ENCODE results near the gene ADAM12. TPM values are rescaled to one million over a fixed set of nuclear protein-coding genes. Genes with fewer than 3 reads are reported as not detected.

Gene ADAM12
- total RNA-seq, 2 experiments from 2014 or later: 0.36 to 0.97 TPM

DNA sequence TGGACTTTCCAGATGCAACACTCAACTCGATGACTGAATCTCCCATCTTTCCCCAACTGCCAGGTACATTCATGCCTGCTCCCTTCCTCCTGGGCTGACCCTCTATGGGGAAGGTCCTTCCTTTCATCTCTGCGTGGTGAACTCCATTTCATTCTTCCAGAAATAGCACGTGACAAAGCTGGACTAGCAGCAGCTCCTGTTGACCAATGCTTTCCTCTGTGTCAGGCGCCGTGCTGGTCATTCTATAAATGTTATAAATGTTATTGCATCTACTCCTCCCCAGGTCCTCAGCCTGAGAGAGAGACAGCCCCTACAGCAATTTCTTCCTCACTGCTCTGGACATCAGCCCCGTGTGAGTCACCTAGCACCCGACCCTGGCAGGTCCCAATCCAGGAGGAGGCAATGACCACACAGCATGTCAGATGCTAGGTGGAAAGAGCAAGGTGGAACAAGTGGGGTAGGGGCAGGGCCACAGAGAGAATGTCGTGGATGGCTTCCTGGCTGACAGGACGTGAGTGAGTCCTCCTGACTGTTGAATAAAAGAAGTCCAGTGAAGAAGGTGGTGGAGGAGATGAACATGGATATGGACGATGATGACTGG lies 178.1 kb downstream of the ADAM12 start:
- Mint-ChIP-seq H3K4me1 (ENCODE audit: low read depth) (no peaks in the 10 kb centered on the region), H3K27me3 (no peaks in the 10 kb centered on the region), H3K27ac (no peak overlapping the region), H3K36me3 (no peaks in the 10 kb centered on the region), H3K9me3 (no peaks in the 10 kb centered on the region), H3K4me3 (no peak overlapping the region)
- ChIA-PET POLR2A (no interaction called here), CTCF (no interaction called here)
- intact Hi-C loops (cut with micrococcal nuclease): no loop called here
- no peak for DNase-seq

GRCh38 chr10:126209451-126209850 lies 178.8 kb downstream of the ADAM12 start:
- intact Hi-C loops (cut with micrococcal nuclease): no loop called here
- Mint-ChIP-seq H3K9me3 (no peaks in the 10 kb centered on the region), H3K4me1 (ENCODE audit: low read depth) (no peaks in the 10 kb centered on the region), H3K27ac (no peak overlapping the region), H3K27me3 (no peaks in the 10 kb centered on the region), H3K36me3 (no peaks in the 10 kb centered on the region), H3K4me3 (no peak overlapping the region)
- ChIA-PET POLR2A (no interaction called here), CTCF (no interaction called here)
- no peak for DNase-seq

DNA sequence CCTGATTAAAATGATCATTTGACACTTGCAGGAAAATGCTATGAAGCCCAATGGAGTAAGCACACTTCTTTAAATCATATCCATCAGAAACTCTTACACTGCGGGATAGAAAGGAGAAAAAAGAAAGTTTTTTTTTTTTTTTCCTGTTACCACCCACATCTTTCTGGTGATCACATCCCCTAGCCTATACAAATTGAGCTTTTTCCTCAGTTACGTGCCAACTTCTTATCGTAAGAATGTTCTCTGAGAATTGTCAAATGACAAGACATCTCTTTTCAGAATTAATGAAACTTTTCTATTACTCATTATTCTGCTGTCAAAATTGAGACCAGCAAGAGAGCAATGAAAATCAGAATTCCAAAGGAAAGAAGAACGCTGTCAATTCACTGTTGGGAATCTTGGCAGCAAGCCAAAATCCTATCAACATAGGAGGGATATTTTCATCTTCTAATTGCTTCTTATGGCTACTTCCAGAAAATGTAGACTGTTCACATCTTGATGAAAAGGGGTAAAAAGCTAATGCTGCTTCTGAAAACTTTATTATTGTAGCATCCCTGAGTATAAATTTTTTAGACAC lies 179.5 kb downstream of the ADAM12 start:
- H3K36me3 Mint-ChIP-seq: no peaks in the 10 kb centered on the region
- H3K4me1 Mint-ChIP-seq (ENCODE audit: low read depth): no peaks in the 10 kb centered on the region
- no peaks in the 10 kb centered on the region for H3K9me3 Mint-ChIP-seq
- CTCF ChIA-PET: interaction anchor here (0.6 kb wide), 1 partner anchor 199 kb away, joined by 3 read pairs; no protein-coding TSS in a partner anchor
- H3K27ac Mint-ChIP-seq: no peak overlapping the region
- DNase-seq: no peak
- POLR2A ChIA-PET: no interaction called here
- intact Hi-C loops (cut with micrococcal nuclease): no loop called here
- no peak overlapping the region for H3K4me3 Mint-ChIP-seq
- H3K27me3 Mint-ChIP-seq: no peaks in the 10 kb centered on the region

GRCh38 chr10:126207851-126208250 lies 180.4 kb downstream of the ADAM12 start:
- Mint-ChIP-seq H3K9me3 (no peaks in the 10 kb centered on the region), H3K4me3 (no peak overlapping the region), H3K27ac (no peak overlapping the region), H3K27me3 (no peaks in the 10 kb centered on the region), H3K36me3 (no peaks in the 10 kb centered on the region), H3K4me1 (ENCODE audit: low read depth) (no peaks in the 10 kb centered on the region)
- ChIA-PET POLR2A (no interaction called here), CTCF (no interaction called here)
- intact Hi-C loops (cut with micrococcal nuclease): no loop called here
- DNase-seq: no peak

GRCh38 chr10:126207313-126207771 lies 180.9 kb downstream of the ADAM12 start:
- intact Hi-C loops (cut with micrococcal nuclease): no loop called here
- Mint-ChIP-seq H3K27me3 (no peaks in the 10 kb centered on the region), H3K36me3 (no peaks in the 10 kb centered on the region), H3K27ac (no peak overlapping the region), H3K9me3 (no peaks in the 10 kb centered on the region), H3K4me3 (no peak overlapping the region), H3K4me1 (ENCODE audit: low read depth) (no peaks in the 10 kb centered on the region)
- DNase-seq: no peak
- ChIA-PET POLR2A (no interaction called here), CTCF (no interaction called here)

DNA sequence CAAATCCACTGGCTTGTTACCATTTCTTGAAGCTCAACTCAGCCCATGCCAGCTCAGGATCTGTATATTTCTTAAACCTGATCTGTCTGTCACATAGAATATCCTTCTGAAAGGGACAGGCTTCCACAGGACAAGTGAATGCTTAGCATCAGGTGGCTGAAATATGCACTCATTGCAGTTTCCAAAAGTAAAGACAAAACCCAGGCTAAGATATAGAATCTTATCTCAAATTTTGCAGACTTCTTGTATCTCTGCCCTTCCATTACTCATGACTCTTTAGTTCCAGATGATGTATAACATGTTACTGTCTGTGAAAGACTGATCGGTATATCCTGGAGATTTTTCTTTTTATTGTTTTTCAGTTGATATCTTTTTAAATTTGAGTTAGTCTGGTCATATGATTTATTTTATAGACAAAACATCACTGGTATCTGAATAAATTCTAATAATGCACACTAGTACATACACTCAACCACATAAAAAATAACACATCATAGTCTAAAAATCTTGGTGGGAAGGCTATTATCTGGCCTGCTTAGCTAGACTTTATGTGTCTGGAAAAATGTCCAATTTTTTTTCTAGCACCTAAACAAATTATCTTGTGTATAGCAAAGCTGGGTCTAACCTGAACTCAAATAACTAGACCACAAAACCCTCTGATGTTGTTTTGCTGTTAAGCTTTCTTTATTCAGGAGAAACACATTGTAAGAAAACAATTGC lies 182.6 kb downstream of the ADAM12 start:
- DNase-seq: no peak
- Mint-ChIP-seq H3K27me3 (no peaks in the 10 kb centered on the region), H3K4me3 (no peak overlapping the region), H3K27ac (no peak overlapping the region), H3K4me1 (ENCODE audit: low read depth) (no peaks in the 10 kb centered on the region), H3K36me3 (no peaks in the 10 kb centered on the region), H3K9me3 (peaks cover under 1% of the 10 kb centered on the region)
- intact Hi-C loops (cut with micrococcal nuclease): no loop called here
- POLR2A ChIA-PET: no interaction called here
- CTCF ChIA-PET: no interaction called here

- intact Hi-C loops (cut with micrococcal nuclease): no loop called here
- H3K4me1 Mint-ChIP-seq (ENCODE audit: low read depth): no peaks in the 10 kb centered on the region
- no peak for DNase-seq
- no peaks in the 10 kb centered on the region for H3K36me3 Mint-ChIP-seq
- no peak overlapping the region for H3K27ac Mint-ChIP-seq
- H3K9me3 Mint-ChIP-seq: peaks cover 4% of the 10 kb centered on the region
- no peaks in the 10 kb centered on the region for H3K27me3 Mint-ChIP-seq
- no peak overlapping the region for H3K4me3 Mint-ChIP-seq
- POLR2A ChIA-PET: no interaction called here
- CTCF ChIA-PET: no interaction called here
Observed at GRCh38 chr10:126204320-126204719, 184.0 kb downstream of the ADAM12 start.

DNA sequence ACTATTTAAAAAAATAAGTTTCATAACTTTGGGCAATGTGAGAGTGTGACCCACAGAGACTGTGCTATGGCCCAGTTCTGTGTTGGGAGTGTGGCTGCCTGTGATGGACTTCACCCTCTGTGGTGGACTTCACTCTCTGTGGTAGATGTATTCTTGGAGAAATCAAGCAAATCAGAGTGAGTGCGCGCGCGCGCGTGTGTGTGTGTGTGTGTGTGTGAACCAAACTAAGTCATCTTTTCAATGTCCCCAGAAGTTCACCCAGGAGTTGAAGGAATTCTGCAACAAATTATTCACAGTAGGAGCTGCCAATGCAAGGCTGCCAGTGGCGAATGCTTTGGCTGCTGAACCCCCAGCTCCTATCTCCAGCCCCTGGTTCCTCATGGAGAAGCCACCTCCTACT lies 184.5 kb downstream of the ADAM12 start:
- no peaks in the 10 kb centered on the region for H3K36me3 Mint-ChIP-seq
- no peaks in the 10 kb centered on the region for H3K4me1 Mint-ChIP-seq (ENCODE audit: low read depth)
- intact Hi-C loops (cut with micrococcal nuclease): no loop called here
- no peaks in the 10 kb centered on the region for H3K27me3 Mint-ChIP-seq
- H3K4me3 Mint-ChIP-seq: no peak overlapping the region
- DNase-seq: no peak
- POLR2A ChIA-PET: no interaction called here
- H3K27ac Mint-ChIP-seq: no peak overlapping the region
- CTCF ChIA-PET: no interaction called here
- peaks cover 4% of the 10 kb centered on the region for H3K9me3 Mint-ChIP-seq

- Mint-ChIP-seq H3K4me3 (no peak overlapping the region), H3K4me1 (ENCODE audit: low read depth) (no peaks in the 10 kb centered on the region), H3K36me3 (no peaks in the 10 kb centered on the region), H3K27me3 (no peaks in the 10 kb centered on the region), H3K27ac (no peak overlapping the region), H3K9me3 (peaks cover 4% of the 10 kb centered on the region)
- DNase-seq: no peak
- intact Hi-C loops (cut with micrococcal nuclease): no loop called here
- ChIA-PET CTCF (no interaction called here), POLR2A (no interaction called here)
Observed at GRCh38 chr10:126201603-126202002, 186.7 kb downstream of the ADAM12 start.

- DNase-seq: no peak
- no peak overlapping the region for H3K27ac Mint-ChIP-seq
- intact Hi-C loops (cut with micrococcal nuclease): no loop called here
- no peaks in the 10 kb centered on the region for H3K27me3 Mint-ChIP-seq
- no peaks in the 10 kb centered on the region for H3K4me1 Mint-ChIP-seq (ENCODE audit: low read depth)
- POLR2A ChIA-PET: no interaction called here
- peaks cover 4% of the 10 kb centered on the region for H3K9me3 Mint-ChIP-seq
- CTCF ChIA-PET: no interaction called here
- H3K36me3 Mint-ChIP-seq: no peaks in the 10 kb centered on the region
- no peak overlapping the region for H3K4me3 Mint-ChIP-seq
Observed at GRCh38 chr10:126199221-126199998, 188.9 kb downstream of the ADAM12 start.

DNA sequence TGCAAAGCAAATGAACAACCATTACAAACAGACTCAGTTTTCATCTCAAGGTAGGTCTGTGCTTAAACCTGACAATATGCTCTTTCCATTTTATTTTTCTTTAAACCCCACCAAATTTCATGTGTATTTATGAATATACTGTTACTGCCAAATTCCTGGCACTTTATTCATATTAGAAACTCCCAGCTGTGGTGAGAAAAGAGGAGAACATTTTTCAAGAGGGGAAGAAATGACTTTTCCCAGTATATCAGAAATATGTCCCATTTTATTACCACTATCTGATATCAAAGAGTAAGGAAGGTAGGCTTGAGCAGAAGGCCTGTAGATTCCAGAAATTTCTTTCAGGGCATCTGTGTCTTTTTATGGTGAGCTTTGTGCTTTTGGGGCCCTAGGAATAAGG lies 189.6 kb downstream of the ADAM12 start:
- peaks cover 4% of the 10 kb centered on the region for H3K9me3 Mint-ChIP-seq
- ChIA-PET CTCF (no interaction called here), POLR2A (no interaction called here)
- intact Hi-C loops (cut with micrococcal nuclease): no loop called here
- no peak overlapping the region for H3K27ac Mint-ChIP-seq
- H3K4me3 Mint-ChIP-seq: no peak overlapping the region
- H3K4me1 Mint-ChIP-seq (ENCODE audit: low read depth): no peaks in the 10 kb centered on the region
- H3K36me3 Mint-ChIP-seq: no peaks in the 10 kb centered on the region
- no peaks in the 10 kb centered on the region for H3K27me3 Mint-ChIP-seq
- no peak for DNase-seq

GRCh38 chr10:126197036-126197543 lies 191.2 kb downstream of the ADAM12 start:
- H3K4me3 Mint-ChIP-seq: no peak overlapping the region
- POLR2A ChIA-PET: no interaction called here
- H3K9me3 Mint-ChIP-seq: peaks cover 4% of the 10 kb centered on the region
- H3K36me3 Mint-ChIP-seq: no peaks in the 10 kb centered on the region
- H3K27me3 Mint-ChIP-seq: no peaks in the 10 kb centered on the region
- no peak overlapping the region for H3K27ac Mint-ChIP-seq
- CTCF ChIA-PET: no interaction called here
- DNase-seq: no peak
- intact Hi-C loops (cut with micrococcal nuclease): no loop called here
- no peaks in the 10 kb centered on the region for H3K4me1 Mint-ChIP-seq (ENCODE audit: low read depth)
